ENCODE measurements around the gene SLC35A3. TPM values are rescaled to one million over a fixed set of nuclear protein-coding genes. Genes with fewer than 3 reads are reported as not detected.

SLC35A3 gene
- total and polyA plus RNA-seq, 11 donors: 4.4 to 10.9 (median 6.9) TPM

GRCh38 chr1:100005424-100005823 lies 35.6 kb downstream of the SLC35A3 start:
- no peak for TF ChIP-seq CTCF (IDR thresholded peaks at IDR 0.05)
- TF ChIP-seq POLR2A (IDR thresholded peaks at IDR 0.05): no peak
- intact Hi-C loops (cut with DNase I): no loop called here
- peaks cover 0 to 16% (median 2%) of the 10 kb centered on the region in 12 donors for H3K9me3 ChIP-seq
- H3K27me3 ChIP-seq: no peaks in the 10 kb centered on the region
- H3K4me3 ChIP-seq: no peak overlapping the region
- H3K27ac ChIP-seq: no peak overlapping the region
- WGBS, 4 donors: 91 to 100% (median 96%) methylated on average over 1 of the region's 1 CpG
- DNase-seq (no peak), ATAC-seq (no peak)
- H3K4me1 ChIP-seq: peaks cover 0 to 10% (median 0%) of the 10 kb centered on the region in 12 donors
- H3K36me3 ChIP-seq: peaks cover 0 to 30% (median 5%) of the 10 kb centered on the region in 9 donors

- 61 to 71% (median 66%) methylated on average over 2 of the region's 2 CpGs for WGBS, 4 donors
- TF ChIP-seq POLR2A (IDR thresholded peaks at IDR 0.05): no peak
- no peak for TF ChIP-seq CTCF (IDR thresholded peaks at IDR 0.05)
- peaks cover 0 to 16% (median 2%) of the 10 kb centered on the region in 12 donors for H3K9me3 ChIP-seq
- no peak overlapping the region for H3K27ac ChIP-seq
- ATAC-seq (peak in 1 of 4 donors; percentile 34), DNase-seq (no peak)
- intact Hi-C loops (cut with DNase I): no loop called here
- no peaks in the 10 kb centered on the region for H3K27me3 ChIP-seq
- peaks cover 0 to 33% (median 8%) of the 10 kb centered on the region in 9 donors for H3K36me3 ChIP-seq
- H3K4me1 ChIP-seq: peaks cover 0 to 10% (median 0%) of the 10 kb centered on the region in 12 donors
- H3K4me3 ChIP-seq: no peak overlapping the region
These were observed 36.9 kb downstream of the SLC35A3 start for GRCh38 chr1:100006688-100007087.

GRCh38 chr1:100009458-100009857 lies 39.7 kb downstream of the SLC35A3 start:
- peaks cover 0 to 10% (median 0%) of the 10 kb centered on the region in 12 donors for H3K4me1 ChIP-seq
- H3K27me3 ChIP-seq: no peaks in the 10 kb centered on the region
- no peak for TF ChIP-seq CTCF (IDR thresholded peaks at IDR 0.05)
- TF ChIP-seq POLR2A (IDR thresholded peaks at IDR 0.05): no peak
- no peak for ATAC-seq
- intact Hi-C loops (cut with DNase I): no loop called here
- no peak overlapping the region for H3K4me3 ChIP-seq
- peaks cover 0 to 16% (median 2%) of the 10 kb centered on the region in 12 donors for H3K9me3 ChIP-seq
- H3K27ac ChIP-seq: no peak overlapping the region
- DNase-seq: no peak
- H3K36me3 ChIP-seq: peaks cover 0 to 52% (median 12%) of the 10 kb centered on the region in 9 donors

GRCh38 chr1:100010804-100011203 lies 41.0 kb downstream of the SLC35A3 start:
- Histone ChIP-seq H3K36me3 (peaks cover 0 to 52% (median 12%) of the 10 kb centered on the region in 9 donors), H3K27ac (no peak overlapping the region), H3K27me3 (no peaks in the 10 kb centered on the region), H3K4me1 (peaks cover 0 to 10% (median 0%) of the 10 kb centered on the region in 12 donors), H3K9me3 (peaks cover 0 to 2% (median 0%) of the 10 kb centered on the region in 12 donors), H3K4me3 (no peak overlapping the region)
- no peak for ATAC-seq
- no peak for DNase-seq
- no peak for TF ChIP-seq POLR2A (IDR thresholded peaks at IDR 0.05)
- no peak for TF ChIP-seq CTCF (IDR thresholded peaks at IDR 0.05)
- intact Hi-C loops (cut with DNase I): no loop called here
- WGBS, 4 donors: 71 to 79% (median 75%) methylated on average over 1 of the region's 1 CpG
